Esophagus muscularis mucosa (tissue), 4 donors: ENCODE measurements around the gene MAGI1. TPM values are rescaled to one million over a fixed set of nuclear protein-coding genes. Genes with fewer than 3 reads are reported as not detected.

Experiments used
- DNase-seq: peaks from one replicate; pipeline ENCODE4 v3.0.0-alpha.2; 2017; ENCODE audit errors: extremely low spot score
- H3K27ac ChIP-seq, 4 donors: fragments of 200-600 bp; sonication (generic); replicated peaks in 1 of 4; 1 replicate in 3 of 4; 2 replicates in 1 of 4; pipeline ENCODE4 v1.5.1; 2016 to 2019; ENCODE audit warnings: mild to moderate bottlenecking in 1 of 4
- H3K27me3 ChIP-seq, 4 donors: fragments of 200-600 bp; sonication (generic); one replicate each; pipeline versions ENCODE4 v1.5.1 to v1.6.0; 2016 to 2019
- H3K36me3 ChIP-seq, 4 donors: fragments of 200-600 bp; sonication (generic); one replicate each; pipeline ENCODE4 v1.5.1; 2016 to 2019
- H3K4me1 ChIP-seq, 4 donors: fragments of 200-600 bp; sonication (generic); one replicate each; pipeline ENCODE4 v1.5.1; 2016 to 2019
- H3K4me3 ChIP-seq, 4 donors: fragments of 200-600 bp; sonication (generic); 1 replicate in 2 of 4; 2 replicates in 2 of 4; pipeline ENCODE4 v1.5.1; 2016 to 2019; ENCODE audit warnings: mild to moderate bottlenecking in 4 of 4, moderate library complexity in 1 of 4
- H3K9me3 ChIP-seq, 4 donors: fragments of 200-600 bp; sonication (generic); 1 replicate in 3 of 4; 2 replicates in 1 of 4; pipeline ENCODE4 v1.5.1; 2016 to 2019
- EP300 ChIP-seq: sonication (generic); formaldehyde crosslinking; IDR thresholded peaks from one replicate; pipeline ENCODE4 v1.6.1; 2017; ENCODE audit warnings: antibody characterized with exemption
- POLR2A ChIP-seq: fragments of 450-650 bp; IDR thresholded peaks from one replicate; pipeline ENCODE4 v1.6.1; 2017; ENCODE audit warnings: antibody characterized with exemption, moderate library complexity, mild to moderate bottlenecking, low read depth
- POLR2AphosphoS5 ChIP-seq, 2 donors: sonication (generic); formaldehyde crosslinking; IDR thresholded peaks; one replicate each; pipeline ENCODE4 v1.6.1; 2017; ENCODE audit warnings: antibody characterized with exemption in 2 of 2
- WGBS: methylation state at CpG from one replicate; pipeline ENCODE4 v1.1.5; 2018; 5-methylcytosine and 5-hydroxymethylcytosine counted together
- intact Hi-C: fragments of 100-400 bp; cut with DNase I; formaldehyde crosslinking; loops from one replicate; pipeline ENCODE4 v1.15.1; 2023
- total RNA-seq, 4 donors: library from RNA; depleted of rRNA; stranded (reverse); fragments of >200 nt; gene quantifications; one replicate each; pipeline versions ENCODE4 v1.1.0 to v1.2.1, GENCODE V29; 2016
- TF ChIP-seq, protein P1 (sequence below), 3 experiments: fragments of 200-600 bp in 2 of 3; fragments of 450-650 bp in 1 of 3; sonication (generic) in 2 of 3; IDR thresholded peaks; one replicate each; pipeline ENCODE4 v1.5.1; 2017 to 2019; ENCODE audit warnings: antibody characterized with exemption in 3 of 3, mild to moderate bottlenecking in 2 of 3, moderate library complexity in 1 of 3

Gene MAGI1
- total RNA-seq, 4 donors from 2014 or later, result 17.1 to 35.1 (median 25.2) TPM

DNA sequence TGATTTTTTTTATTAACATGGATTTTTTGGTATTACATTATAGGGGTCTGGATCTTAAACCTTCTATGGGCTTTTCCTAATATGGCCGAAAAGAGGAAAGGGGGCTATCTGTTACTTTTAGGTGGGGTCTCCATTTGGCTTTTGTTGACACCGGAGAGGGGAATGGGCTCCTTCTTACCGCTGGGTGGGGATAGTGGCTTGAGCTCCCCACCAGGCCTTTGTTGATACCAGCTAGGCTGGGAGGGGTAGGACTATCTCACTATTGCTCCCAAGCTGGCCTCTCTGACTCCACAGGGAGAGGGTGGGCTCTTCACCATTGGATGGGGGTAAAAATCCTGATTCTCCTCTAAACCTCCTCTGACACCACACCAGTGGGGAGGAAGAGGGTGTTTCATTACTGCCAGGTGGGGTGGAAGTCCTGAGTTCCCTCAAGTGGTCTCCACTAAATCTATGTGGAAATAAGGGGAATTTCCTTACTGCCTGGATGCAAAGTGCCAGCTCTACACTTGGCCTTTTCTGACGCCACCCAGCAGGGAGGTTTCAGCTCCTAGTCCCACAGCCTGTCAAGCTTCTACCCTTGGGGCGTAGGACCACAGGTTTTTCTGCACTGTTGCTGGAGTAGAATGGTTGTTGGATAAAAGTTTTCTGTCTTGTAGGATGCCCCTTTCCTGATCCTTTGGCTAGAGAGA is 572.3 kb downstream of the MAGI1 start:
- intact Hi-C loops, result no loop called here
- Histone ChIP-seq H3K27me3 (no peaks in the 10 kb centered on the region), H3K4me3 (no peak overlapping the region), H3K9me3 (no peaks in the 10 kb centered on the region), H3K36me3 (no peaks in the 10 kb centered on the region), H3K4me1 (no peaks in the 10 kb centered on the region), H3K27ac (no peak overlapping the region)
- TF ChIP-seq, protein P1, sequence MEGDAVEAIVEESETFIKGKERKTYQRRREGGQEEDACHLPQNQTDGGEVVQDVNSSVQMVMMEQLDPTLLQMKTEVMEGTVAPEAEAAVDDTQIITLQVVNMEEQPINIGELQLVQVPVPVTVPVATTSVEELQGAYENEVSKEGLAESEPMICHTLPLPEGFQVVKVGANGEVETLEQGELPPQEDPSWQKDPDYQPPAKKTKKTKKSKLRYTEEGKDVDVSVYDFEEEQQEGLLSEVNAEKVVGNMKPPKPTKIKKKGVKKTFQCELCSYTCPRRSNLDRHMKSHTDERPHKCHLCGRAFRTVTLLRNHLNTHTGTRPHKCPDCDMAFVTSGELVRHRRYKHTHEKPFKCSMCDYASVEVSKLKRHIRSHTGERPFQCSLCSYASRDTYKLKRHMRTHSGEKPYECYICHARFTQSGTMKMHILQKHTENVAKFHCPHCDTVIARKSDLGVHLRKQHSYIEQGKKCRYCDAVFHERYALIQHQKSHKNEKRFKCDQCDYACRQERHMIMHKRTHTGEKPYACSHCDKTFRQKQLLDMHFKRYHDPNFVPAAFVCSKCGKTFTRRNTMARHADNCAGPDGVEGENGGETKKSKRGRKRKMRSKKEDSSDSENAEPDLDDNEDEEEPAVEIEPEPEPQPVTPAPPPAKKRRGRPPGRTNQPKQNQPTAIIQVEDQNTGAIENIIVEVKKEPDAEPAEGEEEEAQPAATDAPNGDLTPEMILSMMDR (IDR thresholded peaks at IDR 0.05), result no peak
- no peak for TF ChIP-seq POLR2A
- TF ChIP-seq POLR2AphosphoS5 (IDR thresholded peaks at IDR 0.05), result no peak
- no peak for TF ChIP-seq EP300
- 85% methylated on average over 5 of the region's 5 CpGs for WGBS
- no peak for DNase-seq

DNA sequence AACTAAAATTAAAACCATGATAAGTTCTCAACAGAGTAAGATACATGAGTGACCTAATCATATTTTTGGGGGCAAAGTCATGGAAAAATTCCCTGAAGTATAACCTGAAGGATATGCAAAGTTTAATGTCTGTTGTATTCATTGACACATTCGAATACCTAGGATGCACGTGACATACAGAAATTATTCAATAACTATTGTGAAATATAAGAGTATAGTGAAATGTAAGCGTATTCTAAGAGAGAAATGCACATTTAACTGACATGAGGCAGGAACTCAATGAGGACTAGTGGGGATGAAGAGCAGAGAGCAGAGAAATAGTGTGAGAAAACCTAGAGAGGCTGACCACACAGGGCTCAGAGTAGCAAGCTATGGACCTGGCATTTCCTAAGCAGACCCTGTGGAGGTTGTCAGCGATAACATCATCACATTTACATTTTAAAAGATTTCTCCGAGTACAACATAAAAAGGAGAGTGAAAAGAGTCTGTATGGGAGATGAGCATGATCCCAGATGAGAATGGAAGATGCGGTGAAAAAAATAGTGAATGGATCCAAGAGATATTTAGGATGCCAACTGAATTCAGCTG is 588.8 kb downstream of the MAGI1 start:
- TF ChIP-seq EP300 (no peak), POLR2AphosphoS5 (IDR thresholded peaks at IDR 0.05) (no peak)
- TF ChIP-seq, protein P1 (IDR thresholded peaks at IDR 0.05), result no peak
- no peak for DNase-seq
- Histone ChIP-seq H3K4me1 (no peaks in the 10 kb centered on the region), H3K36me3 (peaks cover 0 to 4% (median 0%) of the 10 kb centered on the region in 4 donors), H3K27me3 (no peaks in the 10 kb centered on the region), H3K9me3 (no peaks in the 10 kb centered on the region), H3K4me3 (no peak overlapping the region), H3K27ac (no peak overlapping the region)
- 94% methylated on average over 6 of the region's 6 CpGs for WGBS
- intact Hi-C loops, result no loop called here

DNA sequence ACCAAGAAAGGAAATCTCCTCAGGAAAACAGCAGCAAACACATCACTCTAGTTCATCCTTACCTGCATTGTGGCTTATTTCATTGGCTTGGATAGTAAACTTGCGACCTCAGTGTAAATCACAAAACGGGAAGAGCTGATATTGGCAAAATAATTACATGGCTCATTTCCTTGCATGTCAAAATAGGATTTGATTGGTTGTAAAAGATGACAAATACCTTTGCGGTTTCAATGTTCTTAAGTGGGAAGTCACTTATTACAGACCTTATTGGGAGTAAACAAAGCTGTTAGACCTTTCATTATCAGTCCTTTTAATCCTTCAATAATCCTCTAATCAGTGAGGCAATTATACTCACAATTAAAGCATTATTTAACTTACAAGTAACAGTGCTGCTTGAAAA is 590.6 kb downstream of the MAGI1 start:
- Histone ChIP-seq H3K27ac (no peak overlapping the region), H3K4me1 (no peaks in the 10 kb centered on the region), H3K36me3 (peaks cover 0 to 4% (median 0%) of the 10 kb centered on the region in 4 donors), H3K4me3 (no peak overlapping the region), H3K9me3 (no peaks in the 10 kb centered on the region), H3K27me3 (no peaks in the 10 kb centered on the region)
- 92% methylated on average over 3 of the region's 3 CpGs for WGBS
- no peak for TF ChIP-seq POLR2AphosphoS5 (IDR thresholded peaks at IDR 0.05)
- TF ChIP-seq, protein P1 (IDR thresholded peaks at IDR 0.05), result no peak
- TF ChIP-seq EP300, result no peak
- no peak for TF ChIP-seq POLR2A
- intact Hi-C loops, result no loop called here
- DNase-seq, result no peak

DNA sequence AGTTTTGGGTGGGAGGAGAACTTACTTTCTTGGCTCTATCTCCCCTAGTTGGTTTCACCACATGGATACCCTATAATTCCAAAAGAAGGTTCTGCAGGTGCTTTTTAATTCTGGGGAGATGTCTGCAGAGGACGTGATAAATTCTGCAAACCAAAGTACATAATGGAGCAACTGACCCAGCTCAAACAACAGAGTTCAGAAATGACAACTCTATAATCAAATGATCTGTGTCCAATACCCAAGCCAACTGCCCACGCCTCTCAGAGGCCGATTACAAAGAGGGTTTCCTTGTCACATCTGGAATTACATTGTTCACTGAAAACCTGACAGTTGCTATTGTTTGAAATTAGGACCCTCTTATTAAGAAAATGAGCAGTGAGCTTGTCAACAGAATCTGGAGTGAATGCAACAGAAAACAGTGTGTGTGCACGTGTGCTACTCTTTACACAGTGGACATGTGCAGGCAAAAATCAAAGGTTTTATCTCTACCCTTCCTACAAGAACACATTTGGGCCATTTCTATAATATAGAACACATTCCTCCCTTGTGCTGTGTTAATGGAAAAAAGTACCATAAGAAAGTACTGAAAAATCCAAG is 593.0 kb downstream of the MAGI1 start:
- Histone ChIP-seq H3K27ac (no peak overlapping the region), H3K27me3 (no peaks in the 10 kb centered on the region), H3K4me1 (no peaks in the 10 kb centered on the region), H3K4me3 (no peak overlapping the region), H3K9me3 (no peaks in the 10 kb centered on the region), H3K36me3 (no peaks in the 10 kb centered on the region)
- TF ChIP-seq, protein P1 (IDR thresholded peaks at IDR 0.05), result no peak
- TF ChIP-seq POLR2AphosphoS5 (IDR thresholded peaks at IDR 0.05), result no peak
- TF ChIP-seq EP300, result no peak
- no peak for TF ChIP-seq POLR2A
- no peak for DNase-seq
- WGBS, result 79% methylated on average over 4 of the region's 4 CpGs
- intact Hi-C loops, result no loop called here
